ENCODE measurements around the gene SLC45A3.
"Not testable (repeated sequence)": the region's sequence is repeated elsewhere in the genome, so short reads cannot be mapped to it uniquely, and the experiment has no call there.

Gene SLC45A3

GRCh38 chr1:205666372-205667166 is 13.7 kb downstream of the SLC45A3 start:
- no peak for DNase-seq

- peak in 1 of 2 experiments; percentile 2 for DNase-seq
These were observed 14.9 kb downstream of the SLC45A3 start for GRCh38 chr1:205665201-205666045.

- no peak for DNase-seq
These were observed 15.8 kb downstream of the SLC45A3 start for GRCh38 chr1:205664399-205665017.

DNA sequence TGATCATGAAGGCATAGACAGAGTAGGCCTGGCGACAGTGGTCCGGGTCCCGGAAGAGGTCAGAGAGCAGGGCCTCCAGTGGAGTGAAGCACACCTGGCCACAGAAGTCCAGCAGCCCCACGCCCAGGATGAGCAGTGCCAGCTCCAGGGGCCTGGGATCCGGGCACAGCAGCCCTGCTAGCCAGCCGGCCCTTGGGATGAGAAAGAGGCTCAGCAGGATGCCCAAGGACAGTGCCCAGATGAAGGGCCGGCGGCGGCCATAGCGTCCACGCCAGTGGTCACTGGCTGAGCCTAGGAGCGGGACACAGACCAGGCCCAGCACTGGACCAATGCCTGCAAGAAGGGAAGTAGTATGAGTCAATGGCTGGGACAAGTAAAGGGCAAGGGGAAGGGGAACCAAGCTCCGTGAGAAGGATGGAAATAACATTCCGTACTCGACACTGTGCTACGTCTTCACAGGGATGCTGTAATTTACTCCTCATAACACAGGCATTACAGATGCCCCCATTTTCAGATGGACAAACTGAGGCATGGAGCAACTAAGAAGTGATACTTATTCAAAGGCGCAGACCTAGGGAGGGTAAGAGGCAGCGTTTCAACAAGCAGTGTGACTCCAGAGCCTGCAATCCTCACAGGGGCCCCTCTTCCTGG is 16.9 kb downstream of the SLC45A3 start:
- no peak for DNase-seq

GRCh38 chr1:205662791-205663190 is 17.5 kb downstream of the SLC45A3 start:
- no peak for DNase-seq

- DNase-seq = no peak
These were observed 18.1 kb downstream of the SLC45A3 start for GRCh38 chr1:205662135-205662738.

- DNase-seq = no peak
These were observed 18.7 kb downstream of the SLC45A3 start for GRCh38 chr1:205661429-205662134.

GRCh38 chr1:205660361-205660760 is 19.9 kb downstream of the SLC45A3 start:
- no peak for DNase-seq

DNA sequence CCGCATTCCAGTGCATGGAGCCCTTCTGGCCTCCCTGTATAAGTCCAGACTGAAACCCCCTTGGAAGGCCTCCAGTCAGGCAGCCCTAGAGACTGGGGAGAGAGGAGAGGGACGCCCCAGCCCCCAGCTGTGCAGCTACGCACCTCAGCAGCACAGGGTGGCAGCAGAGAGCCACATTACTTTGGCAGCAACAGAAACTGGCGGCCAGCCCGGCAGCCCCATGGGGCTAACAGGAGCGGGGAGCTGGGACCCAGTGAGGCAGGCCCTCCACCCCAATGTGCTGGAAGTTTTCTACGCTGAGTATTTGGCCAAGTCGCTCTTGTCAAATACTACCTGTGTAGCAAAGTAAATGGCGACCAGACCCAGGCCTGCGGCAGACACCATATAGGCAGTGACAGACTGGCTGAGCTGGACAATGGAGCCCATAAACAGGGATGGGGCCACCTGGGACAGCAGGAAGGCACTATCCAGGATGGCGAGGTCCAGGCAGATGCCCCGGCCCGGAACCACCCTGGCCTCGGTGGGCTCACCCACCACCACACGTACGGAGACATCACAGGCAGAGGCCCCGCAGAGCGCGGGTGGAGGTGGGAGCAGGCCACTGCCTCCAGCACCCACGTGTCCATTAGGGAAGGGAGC is 21.2 kb downstream of the SLC45A3 start:
- DNase-seq = peak; percentile 46 to 62

DNA sequence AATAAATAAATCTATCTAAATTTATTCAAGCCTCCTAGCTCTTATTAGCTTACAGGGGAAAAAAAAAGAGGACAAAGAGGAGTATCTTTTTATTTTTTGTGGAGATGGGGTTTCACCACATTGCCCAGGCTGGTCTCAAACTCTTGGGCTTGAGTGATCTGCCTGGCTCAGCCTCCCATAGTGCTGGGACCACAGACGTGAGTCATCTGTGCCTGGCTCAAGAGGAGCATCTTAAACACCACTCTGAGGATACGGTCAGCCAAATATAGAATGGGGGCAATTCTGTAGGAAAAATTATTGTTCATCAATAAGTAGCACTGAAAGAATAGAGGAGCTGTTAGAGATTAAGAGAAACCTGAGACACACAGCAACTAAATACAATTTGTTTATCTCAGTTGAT is 24.1 kb downstream of the SLC45A3 start:
- DNase-seq = no peak

DNA sequence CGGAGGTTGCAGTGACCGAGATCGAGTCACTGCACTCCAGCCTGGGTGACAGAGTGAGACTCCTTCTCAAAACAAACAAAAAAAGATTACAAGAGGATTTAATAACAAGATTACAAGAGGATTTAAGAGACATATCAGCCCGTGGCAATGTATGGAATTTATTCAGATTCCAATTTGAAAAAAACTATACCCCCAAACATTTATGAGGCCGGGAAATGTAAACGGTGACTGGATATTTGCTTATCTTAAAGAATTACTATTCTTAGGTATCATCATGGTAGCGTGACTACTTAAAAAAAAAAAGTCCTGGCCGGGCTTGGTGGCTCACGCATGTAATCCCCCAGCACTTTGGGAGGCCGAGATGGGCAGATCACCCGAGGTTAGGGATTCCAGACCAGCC is 27.3 kb downstream of the SLC45A3 start:
- DNase-seq = no peak

DNA sequence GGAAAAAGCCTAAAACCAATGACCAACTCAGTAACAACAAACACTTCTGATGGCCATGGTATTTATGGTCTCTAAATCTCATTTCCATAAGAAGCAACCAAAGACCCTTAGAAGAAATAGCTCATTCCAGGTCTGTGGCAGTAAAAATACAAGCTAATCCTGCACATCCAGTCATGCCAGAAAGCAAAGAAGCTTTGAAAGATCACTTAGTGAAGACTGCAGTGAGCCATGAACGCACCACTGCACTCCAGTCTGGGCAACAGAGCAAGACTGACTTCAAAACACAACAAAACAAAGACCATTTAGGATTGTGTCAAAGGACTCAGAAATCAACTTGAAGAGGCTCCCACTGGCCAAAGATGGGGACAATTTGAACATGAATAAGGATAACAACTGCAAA is 30.1 kb downstream of the SLC45A3 start:
- no peak for DNase-seq

- no peak for DNase-seq
These were observed 34.8 kb downstream of the SLC45A3 start for GRCh38 chr1:205645519-205645918.

DNA sequence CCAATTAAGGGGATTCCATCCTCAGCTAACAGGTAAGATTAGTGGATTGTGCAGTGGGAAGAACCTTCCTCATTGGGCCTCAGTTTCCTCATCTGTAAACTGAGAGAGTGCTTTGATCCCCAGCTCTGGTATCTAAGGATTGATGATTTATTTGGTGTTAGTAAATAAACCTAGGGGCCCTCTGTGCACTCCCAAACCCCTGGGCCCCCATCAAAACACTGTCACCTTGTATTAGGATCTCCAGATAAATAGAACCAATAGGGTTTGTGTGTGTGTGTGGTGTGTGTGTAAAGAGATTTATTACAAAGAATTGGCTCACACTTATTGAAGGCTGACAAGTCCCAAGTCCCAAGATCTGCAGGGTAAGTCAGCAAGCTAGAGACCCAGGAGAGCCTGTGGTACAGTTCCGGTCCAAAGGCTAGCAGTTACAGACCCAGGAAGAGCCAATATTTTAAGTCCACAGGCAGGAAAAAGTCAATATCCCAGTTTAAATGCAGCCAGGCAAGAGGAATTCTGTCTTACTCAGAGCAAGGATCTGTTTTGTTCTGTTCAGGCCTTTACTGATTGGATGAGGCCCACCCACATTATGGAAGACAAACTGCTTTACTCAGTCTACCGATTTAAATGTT is 37.5 kb downstream of the SLC45A3 start:
- no peak for DNase-seq

DNA sequence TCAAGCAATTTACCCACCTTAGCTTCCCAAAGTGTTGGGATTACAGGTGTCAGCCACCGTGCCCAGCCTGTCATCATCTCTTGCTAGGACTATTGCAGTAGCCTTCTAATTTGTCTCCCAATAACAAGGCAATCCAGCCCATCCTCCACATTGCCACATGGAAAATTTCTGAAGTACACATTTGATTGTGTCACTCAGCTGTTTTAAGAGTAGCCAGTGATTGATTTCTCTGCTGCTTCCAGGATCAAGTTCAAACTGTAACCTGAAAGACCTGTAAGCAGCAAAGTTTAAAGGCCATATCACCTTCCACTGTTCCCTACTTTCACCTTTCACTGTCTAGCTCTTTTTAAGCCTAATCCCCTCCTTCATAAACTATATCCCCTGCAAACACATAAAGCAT is 40.7 kb downstream of the SLC45A3 start:
- no peak for DNase-seq

GRCh38 chr1:205637854-205638468 is 42.3 kb downstream of the SLC45A3 start:
- no peak for DNase-seq

DNA sequence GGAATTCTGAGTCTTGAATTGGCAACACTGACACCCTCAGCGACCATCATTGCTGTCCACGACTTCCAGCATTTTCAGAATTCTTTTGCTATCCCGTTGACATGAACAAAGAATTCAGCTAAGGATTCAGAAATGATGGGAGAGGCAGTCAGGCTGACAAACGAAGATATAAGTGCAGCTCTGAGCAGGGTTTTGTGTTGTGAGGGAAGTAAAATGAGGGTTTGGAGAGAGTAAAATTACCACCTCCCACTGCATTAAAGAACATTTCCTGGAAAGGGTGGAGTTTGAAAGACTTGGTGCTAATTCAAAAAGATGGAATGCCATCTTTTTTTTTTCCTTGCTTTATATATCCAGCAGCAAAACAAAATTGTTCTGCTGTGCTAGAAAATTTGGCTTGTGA is 43.6 kb downstream of the SLC45A3 start:
- DNase-seq = no peak

DNA sequence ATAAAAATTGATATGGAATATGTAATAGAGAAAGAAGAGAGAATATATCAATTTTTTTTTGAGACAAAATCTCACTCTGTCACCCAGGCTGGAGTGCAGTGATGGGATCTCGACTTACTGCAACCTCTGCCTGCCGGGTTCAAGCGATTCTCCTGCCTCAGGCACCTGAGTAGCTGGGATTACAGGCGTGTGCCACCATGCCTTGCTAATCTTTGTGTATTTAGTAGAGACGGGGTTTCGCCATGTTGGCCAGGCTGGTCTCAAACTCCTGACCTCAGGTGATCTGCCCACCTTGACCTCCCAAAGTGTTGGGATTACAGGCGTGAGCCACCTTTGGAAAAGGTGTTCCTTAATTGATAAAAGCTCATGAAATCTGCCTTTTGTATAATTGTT is 44.2 kb downstream of the SLC45A3 start:
- not testable (repeated sequence) for DNase-seq

GRCh38 chr1:205633421-205633976 is 46.8 kb downstream of the SLC45A3 start:
- no peak for DNase-seq

DNA sequence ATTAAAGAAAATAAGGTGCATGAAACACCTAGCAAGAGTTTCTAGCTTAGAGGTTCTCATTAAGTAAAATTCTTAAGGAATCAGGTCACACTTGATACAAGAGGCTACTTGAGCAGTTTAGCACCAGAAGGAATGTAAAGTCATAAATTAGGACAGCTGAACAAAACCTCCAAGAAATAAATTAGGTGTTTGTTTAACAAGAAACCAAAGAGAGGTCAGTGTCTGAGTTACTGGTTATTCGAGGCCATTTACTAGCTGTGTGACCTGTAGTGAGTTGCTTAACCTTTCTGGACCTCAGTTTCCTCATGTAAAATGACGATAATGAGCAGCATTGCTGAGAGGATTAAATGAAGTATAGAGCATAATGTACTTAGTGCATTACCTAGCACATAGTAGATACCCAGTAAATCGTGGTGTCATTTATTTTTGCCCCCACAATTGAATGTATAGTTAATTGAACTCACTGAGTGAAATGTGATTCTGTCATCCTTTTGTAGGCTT is 47.6 kb downstream of the SLC45A3 start:
- DNase-seq = no peak

Measured in AML-193 (cell line).